Measurements from ENCODE around the gene ZAP70.

The ZAP70 gene

GRCh38 chr2:97717613-97717995, 4.2 kb downstream of the ZAP70 start:
- no peak for DNase-seq (ENCODE audit: low read depth)

DNA sequence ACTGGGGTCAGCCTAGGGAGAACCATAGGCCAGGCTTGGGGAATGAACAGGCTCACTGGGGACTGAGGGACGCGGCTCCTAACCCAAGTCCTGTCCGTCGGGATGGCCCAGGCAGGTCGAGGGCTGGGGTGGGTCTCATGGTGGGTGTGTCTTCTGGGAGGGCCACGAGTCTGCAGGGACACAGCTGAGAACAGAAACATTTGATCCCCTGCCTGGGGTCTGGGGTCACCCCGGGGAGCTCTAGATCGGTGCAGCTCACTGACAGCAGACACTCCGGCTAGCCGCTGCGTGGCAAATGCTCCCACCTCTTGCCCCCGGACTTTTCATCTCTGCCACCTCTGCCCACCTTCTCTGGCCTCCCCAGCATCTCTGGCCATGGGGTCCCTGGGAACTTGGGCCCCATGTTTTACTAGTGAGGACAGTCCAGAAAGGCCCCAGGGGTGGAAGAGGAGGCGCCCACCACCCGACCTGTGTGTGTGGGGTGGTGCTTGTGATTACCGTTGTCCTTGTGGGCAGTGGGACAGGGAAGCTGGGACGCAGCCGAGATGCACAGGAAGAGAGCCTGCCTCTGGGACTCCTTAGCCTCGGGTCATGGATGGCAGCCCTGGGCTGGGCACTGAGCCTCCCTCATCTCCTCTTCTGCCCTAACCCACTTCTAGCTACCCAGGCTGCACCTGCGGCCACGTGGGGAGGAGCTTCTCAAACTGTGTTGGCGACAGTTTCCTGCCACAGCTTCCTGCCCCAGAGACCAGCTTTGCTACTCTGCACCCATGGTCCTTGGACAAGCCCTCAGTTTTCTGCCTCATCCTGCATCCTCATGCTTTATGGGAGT, 4.9 kb downstream of the ZAP70 start:
- no peak for DNase-seq (ENCODE audit: low read depth)

DNA sequence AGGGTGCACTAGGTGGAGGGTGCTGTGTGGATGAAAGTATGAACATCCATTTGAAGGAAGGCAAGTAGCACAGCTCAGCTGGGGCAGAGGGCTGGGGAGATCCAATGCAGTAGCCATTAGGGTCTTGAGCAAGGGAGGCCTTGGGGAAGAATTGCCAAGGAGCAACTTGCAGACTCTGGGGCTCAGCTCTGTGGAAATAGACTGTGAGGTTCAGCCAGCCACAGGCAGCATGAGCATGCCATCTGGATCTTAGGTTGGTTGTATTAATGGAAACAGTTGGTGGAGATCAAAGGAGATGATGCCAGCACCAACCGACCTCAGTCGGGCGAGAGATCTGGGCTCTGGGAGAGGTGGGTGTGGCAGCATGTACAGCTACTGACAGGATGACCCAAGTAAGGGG, 5.6 kb downstream of the ZAP70 start:
- DNase-seq (ENCODE audit: low read depth): no peak

DNA sequence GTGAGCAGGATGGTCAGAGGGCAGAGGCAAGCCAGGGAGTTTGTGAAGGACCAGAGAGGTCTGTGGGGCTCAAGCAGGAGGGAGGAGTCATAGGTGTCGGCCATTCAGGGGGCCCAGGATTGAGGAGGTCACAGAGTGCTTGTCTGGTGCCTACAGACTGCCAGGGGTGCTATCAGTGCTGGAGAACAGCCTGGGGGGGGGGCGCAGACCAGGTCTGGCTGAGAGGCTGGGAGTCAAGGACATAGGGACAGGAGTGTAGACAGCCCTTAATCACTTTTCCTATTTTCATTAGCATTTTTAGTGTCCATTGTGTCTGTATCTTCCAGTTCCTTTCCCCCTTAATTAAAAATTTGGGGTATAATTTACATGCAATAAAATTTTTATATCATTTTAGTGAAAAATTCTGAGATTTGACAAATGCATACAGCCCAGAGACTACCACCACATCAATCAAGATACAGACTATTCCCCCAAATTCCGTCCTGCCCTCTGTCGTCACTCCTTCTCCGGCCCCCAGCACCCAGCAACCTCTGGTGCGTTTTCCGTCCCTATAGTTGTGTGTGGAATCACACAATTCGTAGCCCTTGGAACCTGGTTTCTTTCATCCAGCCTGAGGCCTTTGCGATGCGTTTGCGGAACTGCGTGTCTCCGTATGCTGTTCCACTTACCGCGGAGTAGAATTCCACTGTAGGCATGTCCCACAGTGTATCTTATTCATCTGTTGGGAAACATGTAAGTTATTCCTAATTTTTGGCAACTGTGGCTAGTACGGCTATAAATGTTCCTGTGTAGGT, 6.2 kb downstream of the ZAP70 start:
- DNase-seq (ENCODE audit: low read depth): no peak

- no peak for DNase-seq (ENCODE audit: low read depth)
Measured at GRCh38 chr2:97720746-97721145, 7.4 kb downstream of the ZAP70 start.

GRCh38 chr2:97722227-97722626, 8.9 kb downstream of the ZAP70 start:
- DNase-seq (ENCODE audit: low read depth): no peak

GRCh38 chr2:97723156-97724072, 10.0 kb downstream of the ZAP70 start:
- DNase-seq (ENCODE audit: low read depth): no peak

DNA sequence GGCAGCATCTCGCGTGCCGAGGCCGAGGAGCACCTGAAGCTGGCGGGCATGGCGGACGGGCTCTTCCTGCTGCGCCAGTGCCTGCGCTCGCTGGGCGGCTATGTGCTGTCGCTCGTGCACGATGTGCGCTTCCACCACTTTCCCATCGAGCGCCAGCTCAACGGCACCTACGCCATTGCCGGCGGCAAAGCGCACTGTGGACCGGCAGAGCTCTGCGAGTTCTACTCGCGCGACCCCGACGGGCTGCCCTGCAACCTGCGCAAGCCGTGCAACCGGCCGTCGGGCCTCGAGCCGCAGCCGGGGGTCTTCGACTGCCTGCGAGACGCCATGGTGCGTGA, 10.7 kb downstream of the ZAP70 start:
- DNase-seq (ENCODE audit: low read depth): no peak

- no peak for DNase-seq (ENCODE audit: low read depth)
Measured at GRCh38 chr2:97724501-97724900, 11.1 kb downstream of the ZAP70 start.

DNA sequence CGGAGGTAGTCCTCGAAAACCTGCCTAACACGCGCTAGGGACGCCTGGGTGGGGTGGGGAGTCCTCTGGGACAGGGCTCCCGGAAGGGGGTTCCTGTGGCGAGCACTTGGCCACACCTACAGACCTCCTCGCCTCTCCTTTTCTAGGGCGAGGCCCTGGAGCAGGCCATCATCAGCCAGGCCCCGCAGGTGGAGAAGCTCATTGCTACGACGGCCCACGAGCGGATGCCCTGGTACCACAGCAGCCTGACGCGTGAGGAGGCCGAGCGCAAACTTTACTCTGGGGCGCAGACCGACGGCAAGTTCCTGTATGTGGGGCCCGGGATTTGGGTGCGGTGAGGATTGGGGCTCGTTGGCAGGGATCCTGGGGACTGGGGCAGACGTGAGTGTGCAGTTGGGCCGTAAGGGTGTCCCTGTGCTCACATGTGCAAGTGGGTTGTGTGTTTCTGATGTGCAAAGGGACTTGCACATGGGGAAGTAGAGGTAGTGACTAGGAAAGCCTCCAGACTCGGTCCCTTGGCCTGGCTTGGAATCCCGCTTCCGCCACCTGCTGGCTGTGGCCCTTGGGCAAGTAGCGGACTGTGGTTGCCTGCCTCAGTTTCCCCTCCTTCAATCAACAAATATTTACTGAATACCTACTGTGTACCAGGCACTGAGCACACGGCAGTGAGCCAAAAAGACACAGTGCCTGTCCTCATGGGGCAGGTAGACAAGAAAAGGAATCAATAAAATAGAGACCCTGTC, 11.7 kb downstream of the ZAP70 start:
- no peak for DNase-seq (ENCODE audit: low read depth)

DNA sequence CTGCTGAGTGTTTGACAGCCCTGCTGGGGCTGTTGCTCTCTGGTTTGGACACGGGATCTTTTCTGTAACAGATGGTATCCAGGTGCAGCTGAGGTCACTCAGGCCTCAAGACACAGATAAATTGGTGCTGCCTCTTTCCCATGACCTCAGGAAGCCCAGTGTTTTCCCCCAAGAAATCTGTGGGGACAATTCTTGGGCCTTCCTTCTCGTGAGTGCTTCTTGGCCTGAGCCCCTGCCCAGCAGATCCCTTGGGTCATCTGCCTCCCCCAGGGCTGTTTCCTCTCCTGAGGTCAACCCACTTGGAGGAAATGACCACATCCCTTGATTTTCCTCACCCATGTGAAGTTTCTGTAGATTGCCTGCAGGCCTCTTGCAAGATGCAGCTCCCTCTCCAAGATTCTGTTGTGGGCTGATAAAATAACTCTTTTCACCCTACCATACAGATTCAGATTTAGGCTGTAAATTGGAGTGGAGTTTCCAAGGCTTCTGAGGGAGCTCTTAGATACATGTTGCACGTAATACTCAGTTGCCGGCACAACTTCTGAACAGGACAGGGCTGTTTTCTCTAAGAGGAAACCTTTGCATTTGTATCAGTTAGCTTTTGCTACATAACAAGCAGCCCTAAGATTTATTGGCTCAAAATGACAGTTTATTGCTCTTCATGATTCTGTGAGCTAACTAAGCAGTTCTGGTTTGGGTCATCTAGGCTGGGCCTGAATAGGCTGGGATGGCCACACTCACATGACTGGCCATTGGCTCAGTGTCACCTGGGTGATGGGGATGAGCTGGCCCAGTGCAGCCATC, 13.1 kb downstream of the ZAP70 start:
- no peak for DNase-seq (ENCODE audit: low read depth)

- DNase-seq (ENCODE audit: low read depth): no peak
Measured at GRCh38 chr2:97727296-97727695, 13.9 kb downstream of the ZAP70 start.

GRCh38 chr2:97728091-97728731, 14.8 kb downstream of the ZAP70 start:
- DNase-seq (ENCODE audit: low read depth): no peak

- peak; percentile 31 for DNase-seq (ENCODE audit: low read depth)
Measured at GRCh38 chr2:97730245-97730644, 16.9 kb downstream of the ZAP70 start.

DNA sequence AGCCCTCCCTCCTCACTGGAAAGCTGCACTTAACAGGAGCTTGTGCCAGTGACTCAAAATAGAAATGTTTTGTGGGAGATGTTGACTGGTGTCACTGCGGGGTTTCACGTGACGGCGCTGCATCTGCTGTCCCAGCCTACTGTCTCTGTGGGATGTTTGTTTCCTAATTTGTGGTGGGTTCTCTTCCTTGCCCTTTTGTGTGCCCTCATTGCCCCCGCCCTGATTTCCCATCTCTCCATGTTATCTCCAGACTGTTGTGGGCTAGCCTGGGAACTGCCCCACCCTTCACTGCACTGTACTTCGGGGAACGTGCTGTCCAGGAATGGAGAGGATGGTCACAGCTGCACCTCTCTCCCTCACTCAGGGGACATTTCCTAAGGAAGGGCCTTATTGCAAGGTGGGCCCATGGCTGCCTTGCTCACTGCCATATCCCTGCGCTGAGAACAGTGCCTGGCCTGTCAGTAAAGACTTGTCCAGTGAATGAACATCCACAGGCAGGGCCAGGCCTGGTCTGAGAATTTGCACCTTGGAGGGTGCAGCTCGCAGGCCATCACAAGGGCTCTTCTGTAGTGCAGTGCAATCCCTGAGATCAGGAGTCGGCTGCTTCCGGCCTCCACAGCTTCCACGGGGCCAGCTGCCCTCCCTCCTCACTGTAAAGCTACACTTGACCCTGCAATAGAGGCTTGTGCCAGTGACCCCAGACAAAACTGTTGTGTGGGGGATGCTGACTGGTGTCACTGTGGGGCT, 18.1 kb downstream of the ZAP70 start:
- no peak for DNase-seq (ENCODE audit: low read depth)

- DNase-seq (ENCODE audit: low read depth): no peak
Measured at GRCh38 chr2:97732436-97733340, 19.3 kb downstream of the ZAP70 start.

- no peak for DNase-seq (ENCODE audit: low read depth)
Measured at GRCh38 chr2:97733341-97734035, 20.1 kb downstream of the ZAP70 start.

All from HS-27A (cell line).